ENCODE measurements around the gene OR6J1. TPM values are rescaled to one million over a fixed set of nuclear protein-coding genes. Genes with fewer than 3 reads are reported as not detected.
"Not testable (repeated sequence)": the region's sequence is repeated elsewhere in the genome, so short reads cannot be mapped to it uniquely, and the experiment has no call there.

OR6J1 gene
- total RNA-seq, 1 donor from 2014 or later, result not detected

- Histone ChIP-seq H3K4me3 (ENCODE audit: low read depth, low read length) (no peak overlapping the region), H3K27me3 (ENCODE audit: control insufficient read depth, insufficient read depth, low read length) (no peaks in the 10 kb centered on the region), H3K36me3 (ENCODE audit: control insufficient read depth, insufficient read depth, low read length) (no peaks in the 10 kb centered on the region)
- TF ChIP-seq CTCF (IDR thresholded peaks at IDR 0.05; ENCODE audit: insufficient read depth, low read length, poor library complexity, severe bottlenecking), result no peak
- no peak for DNase-seq (ENCODE audit: low read depth)
These were observed 34.1 kb upstream of the OR6J1 start for GRCh38 chr14:22678221-22678620.

DNA sequence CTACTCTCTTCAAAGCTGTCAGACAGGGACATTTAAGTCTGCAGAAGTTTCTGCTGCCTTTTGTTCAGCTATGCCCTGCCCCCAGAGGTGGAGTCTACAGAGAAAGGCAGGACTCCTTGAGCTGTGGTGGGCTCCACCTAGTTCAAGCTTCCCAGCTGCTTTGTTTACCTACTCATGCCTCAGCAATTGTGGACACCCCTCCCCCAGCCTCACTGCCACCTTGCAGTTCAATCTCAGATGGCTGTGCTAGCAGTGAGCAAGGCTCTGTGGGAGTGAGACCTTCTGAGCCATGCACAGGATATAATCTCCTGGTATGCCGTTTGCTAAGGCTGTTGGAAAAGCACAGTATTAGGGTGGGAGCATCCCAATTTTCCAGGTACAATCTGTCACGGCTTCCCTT, 33.4 kb upstream of the OR6J1 start:
- not testable (repeated sequence) for H3K4me3 ChIP-seq (ENCODE audit: low read depth, low read length); DNase-seq (ENCODE audit: low read depth); H3K36me3 ChIP-seq (ENCODE audit: control insufficient read depth, insufficient read depth, low read length); H3K27me3 ChIP-seq (ENCODE audit: control insufficient read depth, insufficient read depth, low read length)

DNA sequence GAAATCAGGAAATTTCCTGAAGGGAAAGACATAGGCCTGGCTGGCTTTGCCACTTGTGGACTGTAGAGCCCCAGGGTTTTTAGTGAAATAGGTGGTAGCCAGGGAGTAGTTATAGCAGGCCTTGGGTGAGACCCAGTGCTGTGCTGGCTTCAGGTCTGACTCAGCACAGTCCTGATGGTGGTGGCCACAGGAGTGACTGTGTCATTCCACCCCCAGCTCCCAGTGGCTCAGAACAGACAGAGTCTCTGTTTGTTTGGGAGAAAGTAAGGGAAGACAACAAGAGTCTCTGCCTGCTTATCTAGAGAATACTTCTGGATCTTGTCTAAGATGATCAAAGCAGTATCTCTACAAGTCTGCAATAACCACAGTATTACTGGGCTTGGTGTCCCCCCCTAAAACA, 27.5 kb upstream of the OR6J1 start:
- TF ChIP-seq CTCF (IDR thresholded peaks at IDR 0.05; ENCODE audit: insufficient read depth, low read length, poor library complexity, severe bottlenecking), result no peak
- Histone ChIP-seq H3K36me3 (ENCODE audit: control insufficient read depth, insufficient read depth, low read length) (no peaks in the 10 kb centered on the region), H3K4me3 (ENCODE audit: low read depth, low read length) (no peak overlapping the region), H3K27me3 (ENCODE audit: control insufficient read depth, insufficient read depth, low read length) (no peaks in the 10 kb centered on the region)
- DNase-seq (ENCODE audit: low read depth), result no peak

DNA sequence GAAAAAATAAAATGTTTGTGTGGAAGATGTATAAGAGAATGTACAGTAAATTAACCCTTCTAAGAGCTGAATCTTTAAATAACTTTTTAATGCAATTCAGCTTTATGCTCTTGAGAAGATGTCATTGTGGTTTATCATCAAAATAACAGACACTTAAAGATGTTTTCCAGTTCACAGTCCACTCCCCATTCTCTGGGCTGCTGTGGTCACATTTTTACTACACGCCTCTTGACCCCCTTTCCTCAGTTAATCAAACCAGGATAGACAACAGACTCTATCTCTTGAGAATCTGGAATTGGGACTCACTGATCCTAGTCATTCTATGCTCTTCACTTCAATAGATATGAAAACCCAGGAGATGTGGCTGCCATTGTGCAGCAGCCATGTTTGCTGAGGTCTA, 24.7 kb upstream of the OR6J1 start:
- no peak overlapping the region for H3K4me3 ChIP-seq (ENCODE audit: low read depth, low read length)
- H3K27me3 ChIP-seq (ENCODE audit: control insufficient read depth, insufficient read depth, low read length), result no peaks in the 10 kb centered on the region
- H3K36me3 ChIP-seq (ENCODE audit: control insufficient read depth, insufficient read depth, low read length), result no peaks in the 10 kb centered on the region
- no peak for TF ChIP-seq CTCF (IDR thresholded peaks at IDR 0.05; ENCODE audit: insufficient read depth, low read length, poor library complexity, severe bottlenecking)
- DNase-seq (ENCODE audit: low read depth), result no peak

DNA sequence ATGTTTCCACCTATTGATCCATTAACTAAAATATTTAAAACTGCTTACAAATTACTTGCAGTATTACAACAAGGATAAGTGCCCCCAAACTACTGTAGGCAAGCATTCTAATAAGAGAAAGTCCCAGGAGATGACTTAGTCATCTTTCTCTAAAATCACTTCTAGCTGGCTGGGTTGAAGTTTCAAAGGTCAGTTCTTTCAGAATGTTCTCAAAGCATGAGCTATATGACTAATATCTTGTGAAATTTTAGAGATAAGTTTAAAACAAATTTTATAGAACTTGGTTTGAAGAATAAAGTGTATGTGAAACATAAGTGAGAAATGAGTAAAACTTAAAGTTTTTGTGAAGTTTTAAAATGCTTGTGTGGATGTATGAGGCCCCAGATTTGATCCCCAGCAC, 24.3 kb upstream of the OR6J1 start:
- Histone ChIP-seq H3K27me3 (ENCODE audit: control insufficient read depth, insufficient read depth, low read length) (no peaks in the 10 kb centered on the region), H3K36me3 (ENCODE audit: control insufficient read depth, insufficient read depth, low read length) (no peaks in the 10 kb centered on the region), H3K4me3 (ENCODE audit: low read depth, low read length) (no peak overlapping the region)
- DNase-seq (ENCODE audit: low read depth), result no peak
- TF ChIP-seq CTCF (IDR thresholded peaks at IDR 0.05; ENCODE audit: insufficient read depth, low read length, poor library complexity, severe bottlenecking), result no peak

DNA sequence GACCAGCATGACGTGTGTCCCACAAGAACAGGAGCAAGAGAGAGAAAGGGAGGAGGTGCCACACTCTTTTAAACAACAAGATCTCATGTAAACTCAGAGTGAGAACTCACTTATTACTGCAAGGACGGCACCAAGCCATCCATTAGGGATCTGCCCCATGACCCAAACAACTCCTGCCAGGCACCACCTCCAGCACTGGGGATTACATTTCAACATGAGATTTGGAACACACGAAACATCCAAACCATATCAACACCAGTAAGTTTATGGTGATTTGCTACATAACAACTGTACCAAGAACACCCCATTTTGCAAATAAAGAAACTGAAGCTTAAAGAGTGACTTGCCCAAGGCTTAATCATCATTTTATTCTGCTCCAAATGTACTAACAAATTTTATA, 23.7 kb upstream of the OR6J1 start:
- H3K36me3 ChIP-seq (ENCODE audit: control insufficient read depth, insufficient read depth, low read length), result no peaks in the 10 kb centered on the region
- TF ChIP-seq CTCF (IDR thresholded peaks at IDR 0.05; ENCODE audit: insufficient read depth, low read length, poor library complexity, severe bottlenecking), result no peak
- H3K4me3 ChIP-seq (ENCODE audit: low read depth, low read length), result no peak overlapping the region
- H3K27me3 ChIP-seq (ENCODE audit: control insufficient read depth, insufficient read depth, low read length), result no peaks in the 10 kb centered on the region
- no peak for DNase-seq (ENCODE audit: low read depth)

All from kidney epithelial cell (primary cell).